ENCODE data around the gene CCR3. TPM values are rescaled to one million over a fixed set of nuclear protein-coding genes. Genes with fewer than 3 reads are reported as not detected.

The CCR3 gene
- total and polyA plus RNA-seq, 8 donors, result 0.22 TPM; not detected in 7

- peaks cover 0 to 3% (median 0%) of the 10 kb centered on the region in 4 donors for H3K9me3 ChIP-seq
- H3K4me3 ChIP-seq, result no peak overlapping the region
- no peak for DNase-seq
- H3K27me3 ChIP-seq, result no peaks in the 10 kb centered on the region
- no peaks in the 10 kb centered on the region for H3K36me3 ChIP-seq
- TF ChIP-seq CTCF (IDR thresholded peaks at IDR 0.05), result no peak
- H3K27ac ChIP-seq, result no peak overlapping the region
- WGBS, 2 donors, result 33 to 35% methylated on average over 3 of the region's 3 CpGs
- ATAC-seq, result no peak
- H3K4me1 ChIP-seq, result peaks cover 0 to 3% (median 0%) of the 10 kb centered on the region in 3 donors
- FAIRE-seq, result no peak
- intact Hi-C loops (cut with DNase I), result no loop called here
These were observed 58.2 kb downstream of the CCR3 start for GRCh38 chr3:46300461-46300789.

- Histone ChIP-seq H3K27me3 (no peaks in the 10 kb centered on the region), H3K4me3 (no peak overlapping the region), H3K27ac (peak overlapping the region in 1 of 4 donors; percentile 11), H3K4me1 (peaks cover 0 to 3% (median 0%) of the 10 kb centered on the region in 3 donors), H3K9me3 (peaks cover 0 to 5% (median 0%) of the 10 kb centered on the region in 4 donors), H3K36me3 (no peaks in the 10 kb centered on the region)
- no peak for DNase-seq
- peak in 2 of 4 donors; percentile 35 to 53 for ATAC-seq
- intact Hi-C loops (cut with DNase I), result no loop called here
- FAIRE-seq, result no peak
- TF ChIP-seq CTCF (IDR thresholded peaks at IDR 0.05), result no peak
- WGBS, 2 donors, result 65 to 82% methylated on average over 7 of the region's 7 CpGs
These were observed 59.0 kb downstream of the CCR3 start for GRCh38 chr3:46301122-46301835.

GRCh38 chr3:46303240-46303639 lies 61.0 kb downstream of the CCR3 start:
- peaks cover 0 to 5% (median 0%) of the 10 kb centered on the region in 4 donors for H3K9me3 ChIP-seq
- WGBS, 2 donors, result 48 to 54% methylated on average over 3 of the region's 3 CpGs
- ATAC-seq (no peak), DNase-seq (no peak), FAIRE-seq (no peak)
- H3K36me3 ChIP-seq, result no peaks in the 10 kb centered on the region
- H3K27me3 ChIP-seq, result no peaks in the 10 kb centered on the region
- H3K27ac ChIP-seq, result no peak overlapping the region
- H3K4me3 ChIP-seq, result no peak overlapping the region
- peaks cover 0 to 3% (median 0%) of the 10 kb centered on the region in 3 donors for H3K4me1 ChIP-seq
- TF ChIP-seq CTCF (IDR thresholded peaks at IDR 0.05), result no peak
- intact Hi-C loops (cut with DNase I), result no loop called here

GRCh38 chr3:46304739-46305138 lies 62.5 kb downstream of the CCR3 start:
- H3K4me3 ChIP-seq, result no peak overlapping the region
- DNase-seq, result no peak
- no peak for ATAC-seq
- H3K36me3 ChIP-seq, result no peaks in the 10 kb centered on the region
- H3K27me3 ChIP-seq, result no peaks in the 10 kb centered on the region
- H3K4me1 ChIP-seq, result peaks cover 0 to 3% (median 0%) of the 10 kb centered on the region in 3 donors
- no peak for TF ChIP-seq CTCF (IDR thresholded peaks at IDR 0.05)
- H3K27ac ChIP-seq, result no peak overlapping the region
- no peak for FAIRE-seq
- H3K9me3 ChIP-seq, result peaks cover 0 to 5% (median 0%) of the 10 kb centered on the region in 4 donors
- 83 to 89% methylated on average over 3 of the region's 3 CpGs for WGBS, 2 donors
- intact Hi-C loops (cut with DNase I), result no loop called here

- no peak overlapping the region for H3K27ac ChIP-seq
- no peaks in the 10 kb centered on the region for H3K36me3 ChIP-seq
- WGBS, 2 donors, result 81 to 84% methylated on average over 1 of the region's 1 CpG
- TF ChIP-seq CTCF (IDR thresholded peaks at IDR 0.05), result no peak
- H3K4me3 ChIP-seq, result no peak overlapping the region
- no peaks in the 10 kb centered on the region for H3K27me3 ChIP-seq
- H3K4me1 ChIP-seq, result peaks cover 0 to 11% (median 5%) of the 10 kb centered on the region in 3 donors
- DNase-seq (peak in 1 of 6 donors; percentile 46), ATAC-seq (peak in 3 of 4 donors; percentile 40 to 79 (median 70)), FAIRE-seq (no peak)
- intact Hi-C loops (cut with DNase I), result no loop called here
- H3K9me3 ChIP-seq, result no peaks in the 10 kb centered on the region
These were observed 70.7 kb downstream of the CCR3 start for GRCh38 chr3:46312991-46313390.

All from pancreas (tissue), 10 donors.